HEK293 (cell line): ENCODE results near the gene AK3.

Experiments used
- ZNF366 ChIP-seq: fragments of 450-650 bp; formaldehyde crosslinking; conservative IDR thresholded peaks from 2 replicates; pipeline ENCODE4 v1.5.1; 2016; ENCODE audit warnings: missing biosample characterization, missing genetic modification characterization
- TF ChIP-seq, protein P1 (sequence below): fragments of 450-650 bp; formaldehyde crosslinking; IDR thresholded peaks from 2 replicates; pipeline ENCODE4 v1.5.1; 2016; ENCODE audit warnings: missing biosample characterization, missing genetic modification characterization

DNA sequence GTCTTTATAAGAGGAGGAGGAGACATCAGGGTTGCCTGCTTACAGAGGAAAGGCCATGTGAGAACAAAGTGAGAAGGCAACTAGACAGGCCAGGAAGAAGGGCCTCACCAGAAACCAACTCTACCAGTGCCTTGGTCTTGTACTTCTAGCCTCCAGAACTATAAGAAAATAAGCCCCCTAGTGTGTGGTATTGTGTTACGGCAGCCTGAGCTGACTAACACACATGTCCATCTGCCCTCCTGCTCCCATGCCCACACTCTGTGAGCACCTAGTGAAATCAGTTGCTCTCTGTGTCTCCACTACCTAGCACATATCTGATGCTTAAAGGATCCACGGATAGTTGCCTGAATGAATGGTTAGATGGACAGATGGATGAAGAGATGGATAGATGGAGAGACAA, 6.9 kb downstream of the AK3 start:
- TF ChIP-seq, protein P1, sequence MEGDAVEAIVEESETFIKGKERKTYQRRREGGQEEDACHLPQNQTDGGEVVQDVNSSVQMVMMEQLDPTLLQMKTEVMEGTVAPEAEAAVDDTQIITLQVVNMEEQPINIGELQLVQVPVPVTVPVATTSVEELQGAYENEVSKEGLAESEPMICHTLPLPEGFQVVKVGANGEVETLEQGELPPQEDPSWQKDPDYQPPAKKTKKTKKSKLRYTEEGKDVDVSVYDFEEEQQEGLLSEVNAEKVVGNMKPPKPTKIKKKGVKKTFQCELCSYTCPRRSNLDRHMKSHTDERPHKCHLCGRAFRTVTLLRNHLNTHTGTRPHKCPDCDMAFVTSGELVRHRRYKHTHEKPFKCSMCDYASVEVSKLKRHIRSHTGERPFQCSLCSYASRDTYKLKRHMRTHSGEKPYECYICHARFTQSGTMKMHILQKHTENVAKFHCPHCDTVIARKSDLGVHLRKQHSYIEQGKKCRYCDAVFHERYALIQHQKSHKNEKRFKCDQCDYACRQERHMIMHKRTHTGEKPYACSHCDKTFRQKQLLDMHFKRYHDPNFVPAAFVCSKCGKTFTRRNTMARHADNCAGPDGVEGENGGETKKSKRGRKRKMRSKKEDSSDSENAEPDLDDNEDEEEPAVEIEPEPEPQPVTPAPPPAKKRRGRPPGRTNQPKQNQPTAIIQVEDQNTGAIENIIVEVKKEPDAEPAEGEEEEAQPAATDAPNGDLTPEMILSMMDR (tag by site-specific recombination): no peak
- TF ChIP-seq ZNF366 (tag by site-specific recombination): no peak
